B cell (primary cell): ENCODE results near the gene CDIP1. TPM values are rescaled to one million over a fixed set of nuclear protein-coding genes. Genes with fewer than 3 reads are reported as not detected.

ENCODE experiments used
- ATAC-seq: fragments of 200-7000 bp; cut with Tn5 transposase; one replicate; pipeline ENCODE4 v1.10.0; 2021; ENCODE audit warnings: low read depth, mild to moderate bottlenecking, moderate number of reproducible peaks, moderate library complexity
- CTCF ChIA-PET: fragments of 350-600 bp; sonication (Branson Sonifier 250); formaldehyde crosslinking; loops from one replicate; lab custom pipeline; 2021; ENCODE audit warnings: antibody characterized with exemption, inconsistent platforms; lab: Charles Lee
- POLR2A ChIA-PET: fragments of 350-600 bp; sonication (Branson Sonifier 250); formaldehyde crosslinking; loops from one replicate; lab custom pipeline; 2021; ENCODE audit warnings: antibody characterized with exemption; lab: Charles Lee
- DNase-seq: peaks from one replicate; pipeline ENCODE4 v3.0.0; 2013
- H2AFZ ChIP-seq: 2 replicates; pipeline ENCODE4 v1.6.1; 2012; ENCODE audit warnings: mild to moderate bottlenecking, low read depth, low read length; ENCODE audit not compliant: insufficient read depth, poor library complexity, severe bottlenecking
- H3K27ac ChIP-seq, 2 donors: 1 replicate in 1 of 2; 2 replicates in 1 of 2; pipeline ENCODE4 v1.5.1; 2012 to 2013; ENCODE audit warnings: low read length in 2 of 2, mild to moderate bottlenecking in 2 of 2, moderate library complexity in 1 of 2
- H3K27me3 ChIP-seq, 4 experiments: fragments of 200-600 bp in 1 of 4; sonication (generic) in 1 of 4; replicated peaks in 1 of 4; 1 replicate in 2 of 4; 2 replicates in 2 of 4; pipeline versions ENCODE4 v1.6.1 to v1.7.0; 2013 to 2016; ENCODE audit warnings: low read length in 3 of 4, mild to moderate bottlenecking in 2 of 4, mixed read lengths in 1 of 4, moderate library complexity in 1 of 4; ENCODE audit not compliant: insufficient read depth in 4 of 4, control insufficient read depth in 3 of 4; ENCODE audit errors: control extremely low read depth in 1 of 4
- H3K36me3 ChIP-seq, 2 experiments: replicated peaks in 1 of 2; 1 replicate in 1 of 2; 2 replicates in 1 of 2; pipeline versions ENCODE4 v1.6.1 to v1.7.1; 2013; ENCODE audit warnings: low read length in 1 of 2; ENCODE audit not compliant: insufficient read depth in 2 of 2, control insufficient read depth in 1 of 2; ENCODE audit errors: control extremely low read depth in 1 of 2, extremely low read depth in 1 of 2
- H3K4me1 ChIP-seq, 2 donors: fragments of 200-600 bp in 1 of 2; sonication (generic) in 1 of 2; 1 replicate in 1 of 2; 2 replicates in 1 of 2; pipeline versions ENCODE4 v1.5.1 to v1.6.1; 2013 to 2017; ENCODE audit warnings: low read length in 2 of 2; ENCODE audit not compliant: control insufficient read depth in 2 of 2, insufficient read depth in 2 of 2
- H3K4me2 ChIP-seq: replicated peaks from 2 replicates; pipeline ENCODE3; 2012; ENCODE audit warnings: mild to moderate bottlenecking, low read depth, low read length; ENCODE audit not compliant: poor library complexity, severe bottlenecking
- H3K4me3 ChIP-seq, 5 experiments: fragments of 200-600 bp in 1 of 5; sonication (generic) in 1 of 5; 1 replicate in 3 of 5; 2 replicates in 2 of 5; pipeline versions ENCODE4 v1.5.1 to v1.7.0; 2011 to 2016; ENCODE audit warnings: low read length in 4 of 5, mild to moderate bottlenecking in 4 of 5, low read depth in 2 of 5, control low read depth in 1 of 5, moderate library complexity in 1 of 5; ENCODE audit not compliant: insufficient read depth in 1 of 5; ENCODE audit errors: control extremely low read depth in 1 of 5, extremely low read depth in 1 of 5
- H3K79me2 ChIP-seq: fragments of 200-600 bp; sonication (generic); one replicate; pipeline ENCODE4 v1.6.0; 2016; ENCODE audit warnings: low read length; ENCODE audit not compliant: control insufficient read depth, insufficient read depth
- H3K9ac ChIP-seq: fragments of 200-600 bp; sonication (generic); 2 replicates; pipeline ENCODE4 v1.6.1; 2017; ENCODE audit warnings: mild to moderate bottlenecking, low read length, moderate library complexity
- H3K9me3 ChIP-seq, 3 donors: one replicate each; pipeline versions ENCODE4 v1.6.1 to v1.7.1; 2013; ENCODE audit warnings: low read length in 2 of 3; ENCODE audit not compliant: control insufficient read depth in 2 of 3, insufficient read depth in 1 of 3; ENCODE audit errors: control extremely low read depth in 1 of 3
- H4K20me1 ChIP-seq: 2 replicates; pipeline ENCODE4 v1.6.0; 2012; ENCODE audit warnings: mild to moderate bottlenecking, low read length; ENCODE audit not compliant: insufficient read depth, control insufficient read depth, poor library complexity, severe bottlenecking
- H3K27ac Mint-ChIP-seq: one replicate; pipeline ENCODE4 v1.8.0; 2021; ENCODE audit warnings: mixed read lengths
- H3K27me3 Mint-ChIP-seq: one replicate; pipeline ENCODE4 v1.8.0; 2021; ENCODE audit warnings: mixed read lengths
- H3K4me1 Mint-ChIP-seq: one replicate; pipeline ENCODE4 v1.8.0; 2021; ENCODE audit warnings: mixed read lengths
- H3K4me3 Mint-ChIP-seq: one replicate; pipeline ENCODE4 v1.8.0; 2021; ENCODE audit warnings: mixed read lengths
- H3K9me3 Mint-ChIP-seq: one replicate; pipeline ENCODE4 v1.8.0; 2022; ENCODE audit warnings: mixed read lengths; ENCODE audit not compliant: insufficient read depth
- CTCF ChIP-seq: fragments of 200-600 bp; IDR thresholded peaks from one replicate; pipeline ENCODE4 v1.8.0; 2022; ENCODE audit warnings: antibody characterized with exemption, mild to moderate bottlenecking
- EZH2 ChIP-seq: IDR thresholded peaks from 2 replicates; pipeline ENCODE4 v1.6.1; 2012; ENCODE audit warnings: borderline replicate concordance, low read depth, mild to moderate bottlenecking, moderate library complexity, low read length; ENCODE audit not compliant: insufficient read depth, poor library complexity, severe bottlenecking
- WGBS: methylation state at CpG from one replicate; pipeline ENCODE4 v1.1.5; 2013; ENCODE audit warnings: missing lambda C conversion rate; ENCODE audit not compliant: insufficient coverage; 5-methylcytosine and 5-hydroxymethylcytosine counted together
- intact Hi-C: fragments of 100-400 bp; cut with micrococcal nuclease; formaldehyde crosslinking; loops from one replicate; pipeline ENCODE4 v1.10.0; 2022
- polyA plus RNA-seq: library from polyadenylated mRNA; depleted of rRNA; stranded (reverse); fragments of >200 nt; gene quantifications from 2 replicates; pipeline ENCODE4 v1.2.3, GENCODE V29; 2012
- total RNA-seq, 2 donors: library from RNA; stranded (reverse); fragments of 120-200 nt in 1 of 2; gene quantifications; 1 replicate in 1 of 2; 2 replicates in 1 of 2; pipeline versions ENCODE4 v1.2.3 to v1.2.4, GENCODE V29; 2013 to 2022

The CDIP1 gene
- total and polyA plus RNA-seq, 2 donors (not counting 1 experiment from before 2014, with no cell fraction given), result 12.8 to 20.3 TPM

GRCh38 chr16:4564661-4565267 lies 26.2 kb upstream of the CDIP1 start:
- ChIA-PET CTCF (interaction anchor here (1.1 kb wide), 1 partner anchor 20 kb away, joined by 3 read pairs; no protein-coding TSS in a partner anchor), POLR2A (no interaction called here)
- H3K4me2 ChIP-seq, result no peak overlapping the region

More at GRCh38 chr16:4564661-4565267, 26.2 kb upstream of the CDIP1 start:
- no peak overlapping the region for H3K27ac Mint-ChIP-seq
- H3K27ac ChIP-seq, result no peak overlapping the region
- no peak for DNase-seq
- no peaks in the 10 kb centered on the region for H3K27me3 ChIP-seq
- H3K9me3 Mint-ChIP-seq, result no peaks in the 10 kb centered on the region
- H3K9ac ChIP-seq, result no peak overlapping the region
- WGBS, result 92% methylated on average over 11 of the region's 18 CpGs
- H4K20me1 ChIP-seq, result no peaks in the 10 kb centered on the region
- no peaks in the 10 kb centered on the region for H3K9me3 ChIP-seq
- H3K4me3 ChIP-seq, result no peak overlapping the region
- H3K4me3 Mint-ChIP-seq, result no peak overlapping the region
- TF ChIP-seq EZH2, result no peak
- no peak for TF ChIP-seq CTCF
- no peaks in the 10 kb centered on the region for H3K4me1 ChIP-seq
- peaks cover under 1% of the 10 kb centered on the region for H3K27me3 Mint-ChIP-seq
- no peak for ATAC-seq
- intact Hi-C loops, result no loop called here
- no peaks in the 10 kb centered on the region for H3K36me3 ChIP-seq
- no peak overlapping the region for H2AFZ ChIP-seq
- H3K4me1 Mint-ChIP-seq, result no peaks in the 10 kb centered on the region
- H3K79me2 ChIP-seq, result no peaks in the 10 kb centered on the region
